Tibial nerve (tissue), 4 donors: ENCODE data around the gene OLFM1. TPM values are rescaled to one million over a fixed set of nuclear protein-coding genes. Genes with fewer than 3 reads are reported as not detected.

Experiments
- DNase-seq, 2 donors: peaks; one replicate each; pipeline ENCODE4 v3.0.0-alpha.2; 2019; ENCODE audit warnings: low spot score in 2 of 2
- H3K27ac ChIP-seq, 4 donors: fragments of 200-600 bp; sonication (generic) in 3 of 4; one replicate each; pipeline ENCODE4 v1.5.1; 2017 to 2019; ENCODE audit warnings: mild to moderate bottlenecking in 1 of 4
- H3K27me3 ChIP-seq, 2 donors: fragments of 200-600 bp; sonication (generic) in 1 of 2; one replicate each; pipeline versions ENCODE4 v1.5.1 to v1.6.0; 2017 to 2019
- H3K36me3 ChIP-seq, 3 donors: fragments of 200-600 bp; sonication (generic); one replicate each; pipeline ENCODE4 v1.5.1; 2018 to 2019
- H3K4me1 ChIP-seq, 4 donors: fragments of 200-600 bp; sonication (generic) in 3 of 4; one replicate each; pipeline ENCODE4 v1.5.1; 2017 to 2019
- H3K4me3 ChIP-seq, 4 donors: fragments of 200-600 bp; sonication (generic) in 3 of 4; one replicate each; pipeline ENCODE4 v1.5.1; 2017 to 2019; ENCODE audit warnings: mild to moderate bottlenecking in 1 of 4, moderate library complexity in 1 of 4
- H3K9me3 ChIP-seq, 4 donors: fragments of 200-600 bp; sonication (generic) in 3 of 4; one replicate each; pipeline ENCODE4 v1.5.1; 2017 to 2019
- EP300 ChIP-seq, 2 donors: sonication (generic); formaldehyde crosslinking; IDR thresholded peaks; one replicate each; pipeline ENCODE4 v1.6.1; 2017; ENCODE audit warnings: antibody characterized with exemption in 2 of 2, mild to moderate bottlenecking in 1 of 2
- POLR2A ChIP-seq, 2 donors: fragments of 450-650 bp; IDR thresholded peaks; one replicate each; pipeline ENCODE4 v1.6.1; 2017; ENCODE audit warnings: antibody characterized with exemption in 2 of 2, mild to moderate bottlenecking in 2 of 2, moderate library complexity in 2 of 2
- WGBS, 2 donors: methylation state at CpG; one replicate each; pipeline ENCODE4 v1.1.5; 2018; 5-methylcytosine and 5-hydroxymethylcytosine counted together
- total RNA-seq, 4 donors: library from RNA; depleted of rRNA; stranded (reverse); fragments of >200 nt; gene quantifications; one replicate each; pipeline ENCODE4 v1.1.0, GENCODE V29; 2016
- TF ChIP-seq, protein P1 (sequence below), 5 experiments: fragments of 200-600 bp in 3 of 5; fragments of 450-650 bp in 2 of 5; sonication (generic) in 3 of 5; IDR thresholded peaks; one replicate each; pipeline ENCODE4 v1.5.1; 2016 to 2019; ENCODE audit warnings: antibody characterized with exemption in 5 of 5, mild to moderate bottlenecking in 3 of 5, moderate library complexity in 2 of 5

Gene OLFM1
- total RNA-seq, 4 donors from 2014 or later, result 30.3 to 63.8 (median 38.3) TPM

DNA sequence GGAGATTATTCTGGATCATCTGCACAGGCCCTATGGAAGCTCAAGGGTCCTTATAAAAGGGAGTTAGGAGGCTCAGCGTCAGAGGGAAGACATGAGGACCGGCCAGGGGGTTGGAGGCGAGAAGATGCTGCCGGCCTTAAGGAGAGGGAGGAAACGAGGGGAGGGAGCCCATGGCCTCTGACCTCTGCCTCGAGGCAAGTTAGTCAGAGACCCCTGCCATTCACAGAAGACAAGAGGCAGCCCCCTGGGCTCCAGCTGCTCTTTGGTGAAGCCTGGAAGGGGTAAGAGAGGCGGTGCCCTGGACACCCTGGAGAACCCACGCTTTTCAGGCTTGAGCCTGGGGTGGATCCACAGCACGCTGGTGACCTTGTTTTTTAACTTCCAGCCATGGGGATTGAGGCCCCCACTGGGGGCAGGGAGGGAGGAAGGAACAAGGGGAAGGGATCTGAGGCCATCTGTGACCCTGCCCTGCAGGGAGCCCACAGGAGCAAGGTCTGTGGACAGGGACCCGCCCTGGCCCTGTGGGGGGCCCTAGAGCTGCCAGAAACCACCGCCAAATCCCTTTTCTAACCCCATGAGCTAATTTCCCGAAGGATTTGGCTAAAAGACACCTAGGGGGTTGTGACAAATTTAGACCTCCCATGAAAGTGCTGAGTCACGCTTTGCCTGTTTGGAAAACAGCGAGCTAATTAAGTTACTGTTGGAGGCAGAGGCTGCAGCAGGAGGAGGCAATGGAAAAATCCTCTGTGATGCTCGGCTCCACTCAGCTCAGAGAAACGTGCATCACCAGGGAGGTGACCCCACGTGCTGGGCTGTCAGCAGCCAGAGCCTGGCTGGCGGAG lies 49.7 kb downstream of the OLFM1 start:
- WGBS, 2 donors, result 29 to 31% methylated on average over 18 of the region's 18 CpGs
- H3K27me3 ChIP-seq, result peaks cover 0 to 6% of the 10 kb centered on the region in 2 donors

DNA sequence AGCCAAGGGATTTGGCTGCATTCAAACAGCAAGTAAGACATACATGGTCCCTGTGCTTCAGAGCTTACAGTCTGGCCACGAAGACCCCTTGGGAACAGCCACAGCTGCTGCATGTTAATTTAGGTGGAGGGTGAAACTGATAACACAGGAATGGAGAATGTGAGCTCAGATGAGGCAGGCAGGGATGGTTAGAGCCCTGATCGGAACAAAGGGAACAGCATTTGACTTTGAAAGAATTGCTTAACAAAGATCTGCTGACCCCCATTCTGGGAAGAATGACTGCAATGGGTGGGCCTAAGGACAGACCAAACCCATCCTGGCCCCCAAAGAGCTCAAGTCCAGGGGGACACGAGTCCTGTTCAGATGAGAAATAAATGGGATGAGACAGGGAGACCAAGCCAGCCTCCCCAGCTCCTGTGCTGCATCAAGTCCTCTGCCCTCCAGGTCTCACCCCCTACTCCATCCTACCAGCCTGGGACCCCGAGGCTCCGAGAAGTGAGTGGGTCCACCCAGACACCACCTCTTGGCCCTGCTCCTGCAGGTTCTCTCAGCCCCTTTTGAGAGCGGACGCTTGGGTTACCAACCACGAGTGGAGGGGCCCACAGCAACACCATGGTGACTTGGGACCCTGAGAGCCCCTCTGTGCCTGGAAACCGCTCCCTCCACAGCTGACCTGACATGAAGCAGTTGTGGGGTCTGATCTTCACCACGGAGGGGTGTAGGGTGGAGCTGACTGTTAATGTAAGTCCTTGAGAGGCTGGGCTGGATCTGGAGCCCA lies 50.8 kb downstream of the OLFM1 start:
- H3K36me3 ChIP-seq, result no peaks in the 10 kb centered on the region
- peaks cover 0 to 6% of the 10 kb centered on the region in 2 donors for H3K27me3 ChIP-seq
- H3K4me1 ChIP-seq, result peaks cover 0 to 5% (median 0%) of the 10 kb centered on the region in 4 donors
- TF ChIP-seq, protein P1, sequence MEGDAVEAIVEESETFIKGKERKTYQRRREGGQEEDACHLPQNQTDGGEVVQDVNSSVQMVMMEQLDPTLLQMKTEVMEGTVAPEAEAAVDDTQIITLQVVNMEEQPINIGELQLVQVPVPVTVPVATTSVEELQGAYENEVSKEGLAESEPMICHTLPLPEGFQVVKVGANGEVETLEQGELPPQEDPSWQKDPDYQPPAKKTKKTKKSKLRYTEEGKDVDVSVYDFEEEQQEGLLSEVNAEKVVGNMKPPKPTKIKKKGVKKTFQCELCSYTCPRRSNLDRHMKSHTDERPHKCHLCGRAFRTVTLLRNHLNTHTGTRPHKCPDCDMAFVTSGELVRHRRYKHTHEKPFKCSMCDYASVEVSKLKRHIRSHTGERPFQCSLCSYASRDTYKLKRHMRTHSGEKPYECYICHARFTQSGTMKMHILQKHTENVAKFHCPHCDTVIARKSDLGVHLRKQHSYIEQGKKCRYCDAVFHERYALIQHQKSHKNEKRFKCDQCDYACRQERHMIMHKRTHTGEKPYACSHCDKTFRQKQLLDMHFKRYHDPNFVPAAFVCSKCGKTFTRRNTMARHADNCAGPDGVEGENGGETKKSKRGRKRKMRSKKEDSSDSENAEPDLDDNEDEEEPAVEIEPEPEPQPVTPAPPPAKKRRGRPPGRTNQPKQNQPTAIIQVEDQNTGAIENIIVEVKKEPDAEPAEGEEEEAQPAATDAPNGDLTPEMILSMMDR (IDR thresholded peaks at IDR 0.05), result no peak
- no peak for TF ChIP-seq POLR2A (IDR thresholded peaks at IDR 0.05)
- H3K27ac ChIP-seq, result no peak overlapping the region
- 94 to 95% methylated on average over 10 of the region's 10 CpGs for WGBS, 2 donors
- DNase-seq, result no peak
- H3K9me3 ChIP-seq, result peaks cover 0 to 45% (median 0%) of the 10 kb centered on the region in 4 donors
- H3K4me3 ChIP-seq, result no peak overlapping the region

More for the DNA sequence above, 49.7 kb downstream of the OLFM1 start:
- peaks cover 0 to 45% (median 0%) of the 10 kb centered on the region in 4 donors for H3K9me3 ChIP-seq
- TF ChIP-seq EP300 (IDR thresholded peaks at IDR 0.05) (no peak), POLR2A (IDR thresholded peaks at IDR 0.05) (no peak)
- TF ChIP-seq, protein P1 (IDR thresholded peaks at IDR 0.05), result no peak
- no peaks in the 10 kb centered on the region for H3K36me3 ChIP-seq
- H3K4me3 ChIP-seq, result no peak overlapping the region
- DNase-seq, result no peak
- H3K4me1 ChIP-seq, result peaks cover 0 to 5% (median 0%) of the 10 kb centered on the region in 4 donors
- H3K27ac ChIP-seq, result no peak overlapping the region

DNA sequence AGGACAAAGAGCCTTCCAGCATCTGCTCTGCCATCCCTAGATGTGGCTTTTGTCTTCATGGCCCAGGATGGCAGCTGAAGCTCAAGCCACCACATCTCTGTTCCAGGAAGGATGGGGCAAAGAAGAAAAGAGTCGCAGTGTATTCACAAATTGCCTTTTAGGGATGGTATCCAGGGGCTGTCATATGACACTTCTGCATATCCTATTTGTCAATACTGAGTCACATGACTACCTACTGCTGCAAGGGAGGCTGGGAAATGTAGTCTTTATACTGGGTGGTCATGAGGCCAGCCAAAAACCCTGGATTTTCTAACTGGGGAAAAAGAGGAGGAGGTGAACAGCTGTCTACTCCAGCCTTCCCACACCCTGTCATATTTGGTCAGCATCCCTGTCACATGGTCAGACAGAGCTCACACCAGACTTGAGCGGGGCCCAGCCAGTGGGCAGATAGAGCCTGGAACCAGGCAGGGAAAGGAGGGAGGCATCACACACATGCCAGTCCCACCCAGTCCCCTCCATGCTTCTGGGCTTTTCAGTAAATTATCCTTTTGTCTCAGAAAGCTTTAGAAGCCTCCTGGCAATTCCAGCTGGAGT lies 52.0 kb downstream of the OLFM1 start:
- H3K36me3 ChIP-seq, result no peaks in the 10 kb centered on the region

DNA sequence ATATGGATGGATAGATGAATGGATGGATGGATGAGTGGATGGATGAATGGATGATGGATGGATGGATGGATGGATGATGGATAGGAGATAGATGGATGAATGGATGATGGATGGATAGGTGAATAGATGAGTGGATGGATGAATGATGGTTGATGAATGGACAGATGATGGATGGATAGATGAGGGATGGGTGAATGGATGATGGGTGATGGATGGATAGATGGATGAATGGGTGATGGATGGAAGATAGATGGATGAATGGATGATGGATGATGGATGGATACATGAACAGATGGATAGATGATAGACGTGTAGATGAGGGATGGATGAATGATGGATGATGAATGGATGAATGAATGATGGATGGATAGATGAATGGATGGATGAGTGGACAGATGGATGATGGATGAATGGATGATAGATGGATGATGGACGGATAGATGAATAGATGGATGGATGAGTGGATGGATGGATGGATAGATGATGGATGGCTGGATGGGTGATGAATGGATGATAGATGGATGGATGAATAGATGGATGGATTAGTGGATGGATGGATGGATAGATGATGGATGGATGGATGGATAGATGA lies 53.8 kb downstream of the OLFM1 start:
- Histone ChIP-seq H3K36me3 (no peaks in the 10 kb centered on the region), H3K27ac (no peak overlapping the region), H3K27me3 (peaks cover 0 to 11% of the 10 kb centered on the region in 2 donors), H3K4me3 (no peak overlapping the region), H3K9me3 (peaks cover 0 to 26% (median 0%) of the 10 kb centered on the region in 4 donors), H3K4me1 (peaks cover 0 to 15% (median 0%) of the 10 kb centered on the region in 4 donors)
- 91 to 96% methylated on average over 2 of the region's 2 CpGs for WGBS, 2 donors
- no peak for DNase-seq
- TF ChIP-seq EP300 (IDR thresholded peaks at IDR 0.05) (no peak), POLR2A (IDR thresholded peaks at IDR 0.05) (no peak)
- TF ChIP-seq, protein P1 (IDR thresholded peaks at IDR 0.05), result no peak

More for the DNA sequence above, 52.0 kb downstream of the OLFM1 start:
- Histone ChIP-seq H3K4me1 (peaks cover 0 to 9% (median 0%) of the 10 kb centered on the region in 4 donors), H3K9me3 (peaks cover 0 to 39% (median 0%) of the 10 kb centered on the region in 4 donors), H3K27me3 (peaks cover 0 to 6% of the 10 kb centered on the region in 2 donors), H3K27ac (no peak overlapping the region), H3K4me3 (no peak overlapping the region)
- no peak for DNase-seq
- WGBS, 2 donors, result 89 to 95% methylated on average over 2 of the region's 2 CpGs
- TF ChIP-seq POLR2A (IDR thresholded peaks at IDR 0.05), result no peak
- TF ChIP-seq, protein P1 (IDR thresholded peaks at IDR 0.05), result no peak
